NB4 (cell line): ENCODE measurements around the gene TEDDM1.

Experiments used
- MYC ChIP-seq: IDR thresholded peaks from 2 replicates; pipeline ENCODE4 v1.6.1; 2011; ENCODE audit warnings: low read depth, low read length
- POLR2A ChIP-seq: IDR thresholded peaks from 2 replicates; pipeline ENCODE4 v1.6.1; 2011; ENCODE audit warnings: mild to moderate bottlenecking; ENCODE audit not compliant: insufficient read length; ENCODE audit errors: extremely low read depth
- TF ChIP-seq, protein P1 (sequence below): IDR thresholded peaks from one replicate; pipeline ENCODE4 v1.5.1; 2012; ENCODE audit warnings: low read depth, low read length
- TF ChIP-seq, protein P2 (sequence below): IDR thresholded peaks from 2 replicates; pipeline ENCODE4 v1.6.1; 2011; ENCODE audit warnings: low read depth, low read length

DNA sequence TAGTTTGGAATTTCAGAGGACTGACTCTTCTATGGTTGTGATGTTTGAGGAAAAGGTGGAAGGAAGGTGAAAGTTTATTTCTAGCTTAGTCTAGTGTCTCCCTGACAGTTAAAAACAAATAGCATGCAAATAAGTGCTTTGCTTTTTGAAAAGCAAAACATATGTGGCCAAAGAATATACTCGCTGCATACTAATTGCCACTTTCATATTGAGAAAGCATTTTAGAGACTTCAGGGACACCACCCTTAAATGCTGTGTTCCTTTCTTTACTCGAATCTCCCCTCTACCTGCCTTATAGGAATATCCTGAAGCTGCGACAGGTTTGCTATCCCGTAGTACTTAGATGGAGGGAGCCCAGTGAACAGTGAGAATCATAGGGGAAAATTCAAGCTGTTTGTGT, 32.1 kb downstream of the TEDDM1 start:
- TF ChIP-seq, protein P1, sequence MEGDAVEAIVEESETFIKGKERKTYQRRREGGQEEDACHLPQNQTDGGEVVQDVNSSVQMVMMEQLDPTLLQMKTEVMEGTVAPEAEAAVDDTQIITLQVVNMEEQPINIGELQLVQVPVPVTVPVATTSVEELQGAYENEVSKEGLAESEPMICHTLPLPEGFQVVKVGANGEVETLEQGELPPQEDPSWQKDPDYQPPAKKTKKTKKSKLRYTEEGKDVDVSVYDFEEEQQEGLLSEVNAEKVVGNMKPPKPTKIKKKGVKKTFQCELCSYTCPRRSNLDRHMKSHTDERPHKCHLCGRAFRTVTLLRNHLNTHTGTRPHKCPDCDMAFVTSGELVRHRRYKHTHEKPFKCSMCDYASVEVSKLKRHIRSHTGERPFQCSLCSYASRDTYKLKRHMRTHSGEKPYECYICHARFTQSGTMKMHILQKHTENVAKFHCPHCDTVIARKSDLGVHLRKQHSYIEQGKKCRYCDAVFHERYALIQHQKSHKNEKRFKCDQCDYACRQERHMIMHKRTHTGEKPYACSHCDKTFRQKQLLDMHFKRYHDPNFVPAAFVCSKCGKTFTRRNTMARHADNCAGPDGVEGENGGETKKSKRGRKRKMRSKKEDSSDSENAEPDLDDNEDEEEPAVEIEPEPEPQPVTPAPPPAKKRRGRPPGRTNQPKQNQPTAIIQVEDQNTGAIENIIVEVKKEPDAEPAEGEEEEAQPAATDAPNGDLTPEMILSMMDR = no peak
- TF ChIP-seq POLR2A = no peak
- no peak for TF ChIP-seq MYC
- TF ChIP-seq, protein P2, sequence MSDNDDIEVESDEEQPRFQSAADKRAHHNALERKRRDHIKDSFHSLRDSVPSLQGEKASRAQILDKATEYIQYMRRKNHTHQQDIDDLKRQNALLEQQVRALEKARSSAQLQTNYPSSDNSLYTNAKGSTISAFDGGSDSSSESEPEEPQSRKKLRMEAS = no peak
